Pulmonary artery endothelial cell (primary cell): Measurements from ENCODE around the gene CD276. TPM values are rescaled to one million over a fixed set of nuclear protein-coding genes. Genes with fewer than 3 reads are reported as not detected.

Source experiments
- DNase-seq: peaks from one replicate; pipeline ENCODE4 v3.0.0-alpha.2; 2011; ENCODE audit warnings: low read depth, low spot score
- total RNA-seq: library from RNA; depleted of rRNA; stranded (reverse); fragments of >200 nt; gene quantifications from 2 replicates; pipeline ENCODE4 v1.2.3, GENCODE V29; 2014

CD276 gene
- total RNA-seq, 1 donor from 2014 or later: 87.2 TPM

DNA sequence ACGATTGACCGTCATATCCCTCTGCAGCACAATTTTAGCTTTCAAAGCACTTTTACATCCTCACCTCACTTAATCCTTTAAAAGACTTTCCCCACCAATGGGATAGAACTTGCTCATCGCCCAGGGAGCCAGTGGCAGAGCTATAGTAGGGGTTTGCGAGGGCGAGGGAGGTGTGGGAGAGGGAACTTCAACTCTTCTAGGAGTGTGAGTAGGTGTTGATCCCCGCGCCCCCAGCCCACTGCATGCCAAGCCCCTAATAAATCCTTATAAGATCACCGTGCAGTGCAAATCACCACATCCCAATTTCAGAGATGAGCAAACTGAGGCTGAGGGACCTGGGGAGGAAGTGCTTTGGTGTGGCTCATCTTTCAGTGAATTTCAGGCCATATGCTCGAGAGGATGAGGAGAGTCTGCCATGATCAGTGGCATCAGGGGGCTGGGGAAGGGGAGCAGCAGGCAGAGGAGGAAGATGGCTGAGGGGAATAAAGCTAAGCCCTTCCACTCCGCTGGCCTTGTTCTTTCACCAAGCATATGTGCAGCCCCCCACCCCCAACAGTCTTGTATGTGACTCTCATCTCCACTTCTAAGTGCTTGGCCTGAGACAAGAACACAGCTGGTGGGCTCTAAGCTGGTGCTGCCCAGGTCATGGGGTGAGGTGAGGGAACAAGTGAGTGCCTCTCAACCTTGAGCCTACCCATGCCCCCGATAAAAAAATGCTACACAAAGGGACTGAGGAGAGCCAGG is 63.8 kb downstream of the CD276 start:
- DNase-seq: no peak

DNA sequence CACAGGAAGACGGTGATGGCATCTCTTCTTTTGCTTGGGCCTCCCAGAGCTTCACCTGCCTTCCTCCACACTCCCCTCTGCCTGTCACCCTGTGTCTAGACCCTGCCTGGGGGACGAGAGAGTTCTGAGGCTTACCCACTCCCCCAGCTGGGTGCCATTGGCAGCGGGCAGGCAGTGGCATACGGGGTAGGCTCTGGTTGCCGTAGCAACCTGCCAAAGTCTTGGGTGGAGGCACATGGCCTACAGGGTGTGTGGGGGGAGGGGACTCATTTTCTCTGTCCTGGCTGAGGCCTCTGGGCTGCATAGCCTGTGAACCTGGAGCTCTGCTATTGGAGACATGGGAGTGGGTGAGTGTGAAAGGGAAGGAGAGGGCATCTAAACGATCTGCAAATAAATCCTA is 64.5 kb downstream of the CD276 start:
- no peak for DNase-seq

DNA sequence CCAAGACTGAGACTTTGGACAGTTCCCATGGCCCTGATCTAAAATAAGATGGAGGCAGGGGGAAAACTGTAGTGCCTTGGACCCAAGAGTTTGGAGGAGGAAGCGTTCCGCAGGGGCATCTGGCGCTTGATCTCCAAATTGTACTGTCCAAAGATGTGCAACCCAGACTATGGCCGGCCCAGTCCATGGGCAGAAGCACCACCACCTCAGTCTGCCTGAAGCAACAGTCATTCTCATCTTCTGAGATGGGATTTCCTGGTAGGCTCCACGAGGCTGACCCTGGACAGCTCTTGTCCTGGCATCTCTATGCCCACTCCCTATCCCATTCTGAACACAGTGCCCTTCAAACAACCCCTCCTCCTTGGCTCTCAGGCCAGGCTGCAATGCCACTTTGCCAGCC is 65.3 kb downstream of the CD276 start:
- DNase-seq: no peak

DNA sequence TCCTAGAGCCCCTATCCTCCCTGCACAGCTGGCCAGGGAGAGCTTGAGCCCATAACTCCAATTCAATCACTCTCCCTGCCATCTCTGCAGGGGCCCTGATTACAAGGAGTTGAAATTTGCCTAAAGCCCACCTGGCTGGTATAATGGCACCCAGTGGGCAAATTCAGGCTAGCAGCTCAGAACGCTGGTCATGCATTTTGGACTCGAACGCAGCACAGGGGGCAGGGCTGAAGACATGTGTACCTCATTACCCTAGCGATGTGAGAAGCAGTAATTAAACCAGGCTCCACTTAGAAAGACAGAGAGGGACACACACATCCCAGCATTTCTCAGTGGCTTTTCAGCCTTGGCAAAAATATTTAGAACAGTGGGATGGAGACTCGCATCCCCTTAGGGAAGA is 65.8 kb downstream of the CD276 start:
- no peak for DNase-seq

DNA sequence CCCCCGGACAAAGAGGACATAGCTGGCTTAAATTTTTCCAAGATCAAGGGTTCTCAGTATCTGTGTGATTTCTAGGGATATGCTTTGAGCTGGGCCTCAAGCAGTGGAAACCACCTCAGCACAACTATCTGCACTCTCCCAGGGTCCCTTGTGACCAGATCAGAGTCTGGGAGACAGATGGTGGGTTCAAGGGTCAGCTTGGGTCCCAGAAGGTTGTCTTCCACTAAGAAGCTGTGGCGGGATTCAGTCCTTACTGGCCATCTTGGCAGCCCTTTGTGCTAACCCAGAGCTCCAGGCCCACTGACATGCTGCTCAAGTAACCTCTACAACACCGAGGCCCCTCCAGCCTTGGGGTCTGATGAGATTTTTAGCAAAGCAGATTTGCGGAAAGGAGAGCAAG is 66.3 kb downstream of the CD276 start:
- no peak for DNase-seq

DNA sequence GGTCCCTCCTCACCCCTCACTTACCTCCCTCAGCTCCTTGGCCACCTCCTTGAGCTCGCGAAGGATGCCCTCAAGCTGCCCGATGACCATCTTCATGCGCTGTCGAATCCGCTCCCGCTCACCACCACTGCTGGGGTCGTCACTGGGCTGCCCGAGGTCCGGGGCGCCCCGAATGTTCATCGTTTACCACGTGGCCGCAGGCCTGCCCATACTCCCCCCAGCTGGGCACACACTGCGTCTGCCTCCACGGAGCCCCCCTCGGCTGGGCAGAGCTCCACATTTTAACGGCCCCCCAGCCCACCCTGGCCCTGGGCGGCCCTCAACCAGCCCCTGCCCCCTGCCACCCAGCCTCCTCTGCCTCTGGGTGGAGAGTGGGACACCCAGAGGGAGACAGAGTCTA is 66.8 kb downstream of the CD276 start:
- DNase-seq: no peak

DNA sequence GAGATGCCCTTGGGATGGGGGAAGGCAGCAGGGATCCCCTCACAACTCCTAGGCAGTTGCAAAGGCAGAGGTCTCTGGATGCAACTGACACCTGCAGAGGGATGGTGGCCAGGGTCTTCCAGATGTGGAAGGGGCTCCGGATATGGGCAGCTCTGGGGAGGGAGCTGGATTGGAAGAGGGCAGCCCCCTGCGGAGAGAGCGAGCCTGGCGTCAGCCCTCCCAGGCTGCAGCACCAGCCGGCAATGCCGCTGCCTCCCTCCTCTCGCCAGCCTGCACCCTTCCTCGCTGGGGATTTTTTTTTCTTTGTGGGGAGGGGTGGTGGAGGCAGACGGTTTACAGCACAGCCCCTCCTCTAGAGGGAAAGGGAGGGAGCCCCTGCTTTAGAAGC is 67.3 kb downstream of the CD276 start:
- DNase-seq: no peak

DNA sequence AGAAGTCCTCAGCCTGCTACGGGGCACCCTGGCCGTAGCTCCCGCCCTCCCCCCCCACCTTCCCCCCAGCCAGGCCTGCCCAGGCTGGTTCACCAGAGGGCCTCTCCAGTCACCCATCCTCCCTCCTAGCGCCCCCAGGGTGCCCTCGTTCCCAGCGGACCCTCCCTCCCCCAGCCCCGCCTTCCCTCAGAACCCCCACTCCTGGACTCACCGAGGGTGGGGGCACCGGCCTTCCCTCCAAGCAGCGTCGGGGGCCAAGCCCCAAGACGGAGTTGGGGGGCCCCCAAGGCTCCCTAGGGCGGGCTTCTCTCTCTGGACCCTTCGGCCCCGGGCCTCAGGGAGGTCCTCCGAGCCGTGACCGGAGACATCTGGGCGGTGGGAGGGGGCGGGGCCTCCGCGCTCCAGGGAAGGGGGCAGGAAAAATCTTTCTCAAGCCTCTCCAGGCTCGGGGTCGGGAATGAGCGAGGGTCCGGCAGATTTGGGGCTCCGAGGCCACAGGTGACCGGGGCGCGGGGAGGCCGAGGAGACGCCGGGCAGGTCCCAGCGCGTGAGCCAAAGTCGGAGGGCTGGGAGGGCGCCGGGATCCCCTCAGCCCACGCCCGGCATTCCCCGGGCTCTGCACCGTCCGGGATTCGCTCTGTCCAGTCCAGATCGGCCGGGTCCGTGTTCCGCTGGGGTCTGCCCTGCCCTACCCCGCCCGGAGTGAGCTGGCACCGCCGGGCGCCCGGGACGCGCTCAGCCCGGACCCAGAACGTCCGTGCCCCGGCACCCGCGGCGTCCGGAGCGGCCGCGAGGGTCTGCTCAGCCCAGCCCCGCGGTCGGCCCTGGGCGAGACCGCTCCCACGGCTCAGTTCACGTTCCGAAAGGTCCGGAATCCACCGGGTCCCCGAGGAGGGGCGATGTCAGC is 68.0 kb downstream of the CD276 start:
- no peak for DNase-seq

DNA sequence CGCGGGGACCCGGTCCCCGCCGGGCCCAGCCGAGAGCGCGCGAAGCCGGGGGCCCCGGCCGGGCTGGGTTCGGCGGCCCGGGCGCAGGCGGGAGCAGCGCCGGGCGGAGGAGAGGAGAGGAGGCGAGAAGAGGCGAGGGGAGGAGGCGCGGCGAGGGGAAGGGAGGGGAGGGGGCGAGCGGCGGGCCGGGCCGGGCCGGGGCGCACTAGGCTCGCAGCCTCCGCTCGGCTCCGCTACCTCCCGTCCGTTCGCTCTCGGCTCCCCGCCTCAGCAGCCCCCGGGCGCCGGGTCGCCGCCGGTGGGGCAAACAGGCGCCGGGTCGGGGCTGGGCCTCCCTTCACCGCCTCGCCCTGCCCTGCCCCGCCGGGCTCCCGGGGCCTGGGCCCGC is 68.6 kb downstream of the CD276 start:
- DNase-seq: no peak

DNA sequence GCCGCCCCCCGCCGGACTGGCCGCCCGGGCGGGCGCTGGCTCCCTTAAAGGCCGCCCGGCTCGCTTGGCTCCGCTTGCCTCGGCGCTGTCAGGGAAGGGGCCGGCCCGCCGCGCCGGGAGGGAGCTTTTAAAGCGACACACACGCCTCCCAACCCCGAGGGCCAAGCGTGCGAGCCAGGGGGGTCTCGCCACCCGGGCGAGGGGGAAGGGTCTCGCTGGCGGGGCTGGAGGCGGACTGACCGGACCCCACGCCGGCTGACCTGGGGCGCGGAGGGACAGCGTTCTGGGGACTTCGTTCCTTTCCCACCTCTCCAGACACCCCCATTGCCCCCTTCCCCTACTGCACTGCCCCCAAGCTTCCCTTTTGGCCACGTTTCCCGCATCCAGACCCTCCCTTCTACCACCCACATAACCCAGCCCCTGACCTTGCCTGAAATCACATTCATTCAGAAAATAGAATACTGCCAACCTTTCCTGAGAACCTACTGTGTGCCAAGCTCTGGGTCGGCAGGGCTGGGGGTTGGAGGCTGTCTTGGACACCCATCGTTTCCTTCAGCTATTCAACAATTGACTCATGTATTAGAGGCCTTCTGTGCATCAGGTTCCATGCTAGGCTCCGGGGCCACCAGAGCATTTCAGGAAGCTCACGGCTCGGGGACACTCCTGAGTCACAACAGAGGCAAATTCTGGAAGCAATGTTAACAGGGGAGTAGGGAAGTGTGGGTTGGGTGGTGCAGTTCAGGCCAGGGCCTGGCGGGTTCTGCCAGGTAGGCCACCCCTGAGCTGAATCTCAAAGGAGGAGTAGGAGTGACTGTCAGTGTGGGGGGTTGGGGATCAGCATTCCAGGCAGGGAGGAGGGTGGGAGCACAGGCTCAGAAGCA is 69.3 kb downstream of the CD276 start, which contains the start of gene INSYN1:
TSS of gene INSYN1 (minus strand) at position 102 of the 881 bp plus-strand sequence. CDS start 2,221 bp downstream, outside the sequence.
- no peak for DNase-seq

DNA sequence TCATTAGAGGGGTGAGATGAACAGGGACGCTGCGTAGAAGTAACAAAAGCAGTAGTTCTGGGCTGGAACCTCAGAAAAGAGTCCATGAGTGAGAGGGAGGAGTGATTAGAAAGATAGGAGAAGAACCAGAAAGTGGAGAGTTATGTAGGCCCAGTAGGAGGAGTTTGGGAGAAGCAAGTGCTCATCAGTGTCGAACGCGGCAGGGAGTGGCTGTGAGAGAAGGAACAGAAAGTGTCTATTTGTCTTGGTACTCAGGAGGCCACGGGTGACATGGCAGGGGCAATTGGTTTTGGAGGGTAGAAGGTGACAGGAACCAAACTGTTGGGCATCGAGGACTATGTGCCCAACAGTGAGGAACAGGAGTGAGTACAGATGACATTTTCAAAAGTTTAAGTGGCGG is 70.3 kb downstream of the CD276 start:
- DNase-seq: no peak

DNA sequence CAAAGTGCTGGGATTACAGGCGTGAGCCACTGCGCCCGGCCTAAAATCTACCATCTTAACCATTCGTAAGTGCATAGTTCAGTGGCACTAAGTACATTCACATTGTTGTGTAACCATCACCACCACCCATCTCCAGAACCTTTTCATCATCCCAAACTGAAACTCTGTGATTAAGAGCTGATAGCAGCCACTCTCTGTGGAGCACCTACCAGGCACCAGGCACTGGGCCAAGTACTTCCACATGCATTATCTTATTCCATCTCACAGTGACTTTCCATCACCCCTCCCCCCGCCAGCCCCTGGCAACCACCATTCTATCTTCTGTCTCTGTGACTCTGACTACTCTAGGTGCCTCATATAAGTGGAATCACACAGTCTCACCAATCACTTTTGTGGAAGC is 71.3 kb downstream of the CD276 start:
- no peak for DNase-seq

DNA sequence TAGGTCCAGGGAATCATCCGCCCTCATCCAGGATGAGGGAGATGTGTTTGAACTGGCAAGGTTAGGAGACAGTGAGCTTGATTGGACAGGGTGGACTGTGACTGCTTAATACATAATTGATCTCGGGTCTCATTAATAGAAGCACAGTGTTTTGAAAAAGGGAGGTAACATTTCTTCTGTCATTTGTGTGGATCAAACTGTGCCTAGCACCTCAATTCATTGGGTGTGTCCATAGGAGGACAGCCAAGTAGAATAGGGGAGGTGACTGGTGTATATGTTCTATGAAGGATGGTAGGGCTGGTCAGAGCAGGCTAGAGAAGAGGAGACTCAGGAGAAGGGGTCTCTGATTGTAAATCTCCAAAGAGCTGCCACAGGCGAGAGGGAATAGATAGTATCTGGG is 71.8 kb downstream of the CD276 start:
- DNase-seq: no peak

DNA sequence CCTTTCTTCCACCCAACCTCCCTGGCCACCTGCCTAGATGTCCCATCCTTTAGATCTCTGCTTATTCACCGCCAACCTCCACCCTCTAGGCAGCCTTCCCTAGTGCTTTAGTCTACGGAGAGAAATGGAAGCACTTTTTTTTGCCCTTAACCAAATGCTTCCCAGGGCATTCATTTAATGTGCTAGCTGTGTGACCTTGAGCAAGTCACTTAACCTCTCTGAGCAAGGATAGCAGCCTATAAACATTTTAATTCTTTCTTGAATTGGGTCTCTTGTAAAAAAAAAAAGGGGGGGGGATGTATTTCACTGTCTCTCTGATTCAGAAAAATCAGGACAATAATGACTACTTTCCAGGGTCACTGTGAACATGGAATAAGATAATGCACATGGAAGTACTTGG is 72.2 kb downstream of the CD276 start:
- DNase-seq: no peak

DNA sequence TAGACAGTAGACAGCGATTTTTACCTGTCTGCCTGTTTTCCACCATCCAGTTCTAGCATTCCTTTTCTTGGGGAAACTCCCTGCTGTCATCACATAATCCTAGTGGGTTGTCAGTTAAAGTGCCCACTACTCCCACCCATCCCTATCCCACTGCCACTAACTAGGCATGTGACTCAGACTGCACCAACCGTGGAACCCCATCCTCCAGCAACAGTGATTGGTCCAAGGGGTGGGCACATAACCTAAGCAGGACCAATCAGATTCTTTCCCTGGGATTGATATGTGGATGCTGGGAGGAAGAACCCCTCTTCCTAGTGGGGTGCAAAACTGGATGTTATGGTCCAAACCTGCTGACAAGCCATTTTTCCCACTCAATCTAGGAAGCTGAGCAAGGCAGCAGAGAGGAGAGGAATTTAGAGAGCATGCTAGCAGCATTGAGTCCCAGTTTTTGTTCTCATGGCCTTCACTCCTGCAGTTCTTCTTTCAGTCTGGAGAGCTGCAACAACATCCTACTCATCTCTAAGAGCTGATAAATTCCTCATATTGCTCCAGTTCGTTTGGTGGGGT is 72.8 kb downstream of the CD276 start:
- DNase-seq: no peak

DNA sequence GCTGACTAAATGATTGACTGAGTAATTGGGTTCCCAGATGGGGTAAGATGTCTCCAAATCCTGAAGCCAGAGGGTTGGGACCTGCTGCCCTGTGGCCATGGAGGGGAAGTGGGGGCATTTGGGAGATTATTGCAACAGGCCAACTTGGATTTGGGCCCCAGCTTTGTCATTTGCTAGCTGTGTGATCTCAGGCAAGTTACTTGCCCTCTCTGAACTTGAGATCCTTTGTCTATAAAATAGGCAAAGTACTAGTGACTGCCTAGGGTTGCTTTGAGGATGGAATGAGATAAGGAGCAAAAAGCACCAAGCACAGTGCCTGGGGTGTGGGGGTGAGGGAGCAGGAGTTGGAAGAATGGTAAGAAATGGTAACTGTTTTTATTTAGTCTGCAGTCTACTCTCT is 73.4 kb downstream of the CD276 start:
- DNase-seq: no peak

DNA sequence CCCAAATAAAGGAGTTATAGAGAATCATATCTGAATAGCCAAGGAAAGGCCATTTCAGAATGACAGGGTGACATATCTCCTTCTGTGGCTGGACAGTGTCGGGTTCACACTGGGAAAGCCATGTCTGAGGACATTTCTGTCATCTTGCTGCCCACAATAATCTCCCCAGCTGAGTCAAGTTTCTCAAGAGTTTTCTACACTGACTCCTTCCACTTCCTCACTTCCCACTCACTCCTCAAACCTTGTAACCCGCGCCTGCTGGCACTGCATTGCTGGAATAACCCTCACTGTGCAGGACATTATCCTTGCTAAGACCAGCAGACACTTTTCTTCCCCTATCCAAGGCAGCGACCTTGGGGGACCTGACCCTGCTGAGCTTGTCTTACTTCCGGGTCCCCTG is 74.3 kb downstream of the CD276 start:
- no peak for DNase-seq

DNA sequence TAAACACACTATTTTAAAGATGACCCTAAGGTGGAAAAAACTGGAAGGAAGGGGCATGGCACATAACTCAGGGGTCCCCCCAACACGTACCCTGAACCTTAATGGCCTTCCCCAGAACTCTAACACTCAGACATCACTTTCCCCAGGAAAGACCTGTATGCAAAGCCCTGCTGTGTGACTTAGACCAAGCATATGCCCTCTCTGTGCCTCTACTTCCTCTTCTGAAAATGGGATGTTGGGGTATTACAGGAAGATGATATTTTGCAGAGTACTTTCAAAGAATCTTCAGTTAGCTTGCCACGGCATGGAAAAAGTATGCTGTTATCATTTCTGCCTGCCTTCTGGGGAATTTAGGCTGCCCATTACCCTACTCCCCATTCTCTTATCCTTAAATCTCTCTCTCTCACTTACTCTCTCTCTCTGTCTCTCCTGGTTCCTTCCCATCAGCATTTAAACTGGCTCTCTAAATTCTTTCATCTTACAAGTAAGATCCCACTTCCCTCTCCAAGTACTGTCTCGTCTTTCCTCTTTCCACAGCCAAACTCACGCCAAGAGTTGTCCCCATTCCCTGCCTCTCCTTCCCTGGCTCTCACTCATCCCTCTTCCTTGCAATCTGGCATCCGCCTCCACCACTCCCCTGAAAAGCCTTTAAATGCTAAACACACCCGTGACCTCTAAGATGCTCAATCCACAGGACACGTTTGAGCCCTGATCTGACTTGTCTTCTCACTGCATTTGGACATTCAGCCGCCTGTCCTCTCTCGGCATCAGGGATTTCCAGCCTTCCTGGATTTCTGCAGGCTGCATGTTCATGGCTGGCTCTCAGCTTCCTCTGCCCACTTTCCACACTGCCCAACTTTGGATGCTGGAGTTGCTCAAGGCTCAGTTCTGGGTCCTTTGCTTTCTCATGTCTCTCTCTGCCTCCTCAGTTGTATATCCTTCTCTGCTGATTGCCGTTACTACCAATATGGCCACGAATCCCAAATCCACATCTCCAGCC is 76.4 kb downstream of the CD276 start:
- no peak for DNase-seq

DNA sequence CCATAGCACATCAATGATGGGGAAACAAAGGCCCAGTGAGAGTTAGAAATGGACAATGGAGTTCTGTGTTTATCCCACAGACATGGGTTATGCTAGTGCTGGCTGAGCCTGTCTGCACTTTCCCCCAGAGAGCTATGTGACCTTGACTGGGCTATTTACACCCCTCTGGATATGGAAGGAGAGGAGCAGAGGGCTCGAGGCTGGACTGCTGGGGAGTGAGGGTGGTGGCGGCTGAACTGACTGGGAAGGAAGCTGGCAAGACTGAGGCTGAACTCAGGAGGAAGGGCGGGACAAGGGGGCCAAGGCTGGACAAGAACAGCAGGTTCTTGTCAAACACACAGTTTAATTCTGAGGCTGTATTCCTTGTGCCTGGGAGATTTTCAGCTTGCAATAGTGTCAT is 79.7 kb downstream of the CD276 start:
- no peak for DNase-seq
